ENCODE measurements around the gene KCTD6.
"Not testable (repeated sequence)": the region's sequence is repeated elsewhere in the genome, so short reads cannot be mapped to it uniquely, and the experiment has no call there.

The KCTD6 gene

GRCh38 chr3:58521917-58522631 is 30.2 kb downstream of the KCTD6 start:
- H3K4me1 ChIP-seq (ENCODE audit: control insufficient read depth in 5 of 5, insufficient read depth in 5 of 5, low read length in 5 of 5), result peaks cover 0 to 11% (median 0%) of the 10 kb centered on the region in 5 donors
- H3K27me3 ChIP-seq (ENCODE audit: control insufficient read depth in 5 of 5, insufficient read depth in 4 of 5, low read length in 5 of 5), result no peaks in the 10 kb centered on the region
- H3K27ac ChIP-seq (ENCODE audit: low read depth, low read length), result no peak overlapping the region
- H3K9ac ChIP-seq (ENCODE audit: low read length in 5 of 5), result no peak overlapping the region
- H3K4me3 ChIP-seq (ENCODE audit: low read depth in 1 of 5, low read length in 5 of 5), result no peak overlapping the region
- no peaks in the 10 kb centered on the region for H3K9me3 ChIP-seq (ENCODE audit: control insufficient read depth in 5 of 5, low read length in 5 of 5)
- H3K36me3 ChIP-seq (ENCODE audit: control insufficient read depth in 5 of 5, insufficient read depth in 5 of 5, low read length in 5 of 5), result peaks cover 11 to 74% (median 67%) of the 10 kb centered on the region in 5 donors

- H3K27me3 ChIP-seq (ENCODE audit: control insufficient read depth in 5 of 5, insufficient read depth in 4 of 5, low read length in 5 of 5), result no peaks in the 10 kb centered on the region
- H3K9ac ChIP-seq (ENCODE audit: low read length in 5 of 5), result no peak overlapping the region
- peaks cover 11 to 77% (median 72%) of the 10 kb centered on the region in 5 donors for H3K36me3 ChIP-seq (ENCODE audit: control insufficient read depth in 5 of 5, insufficient read depth in 5 of 5, low read length in 5 of 5)
- H3K4me1 ChIP-seq (ENCODE audit: control insufficient read depth in 5 of 5, insufficient read depth in 5 of 5, low read length in 5 of 5), result peaks cover 0 to 11% (median 0%) of the 10 kb centered on the region in 5 donors
- H3K27ac ChIP-seq (ENCODE audit: low read depth, low read length), result no peak overlapping the region
- H3K4me3 ChIP-seq (ENCODE audit: low read depth in 1 of 5, low read length in 5 of 5), result no peak overlapping the region
- H3K9me3 ChIP-seq (ENCODE audit: control insufficient read depth in 5 of 5, low read length in 5 of 5), result no peaks in the 10 kb centered on the region
Observed at GRCh38 chr3:58522759-58523425, 31.0 kb downstream of the KCTD6 start.

GRCh38 chr3:58524326-58524888 is 32.5 kb downstream of the KCTD6 start:
- H3K36me3 ChIP-seq (ENCODE audit: control insufficient read depth in 5 of 5, insufficient read depth in 5 of 5, low read length in 5 of 5), result peaks cover 16 to 86% (median 74%) of the 10 kb centered on the region in 5 donors
- no peak overlapping the region for H3K27ac ChIP-seq (ENCODE audit: low read depth, low read length)
- H3K27me3 ChIP-seq (ENCODE audit: control insufficient read depth in 5 of 5, insufficient read depth in 4 of 5, low read length in 5 of 5), result no peaks in the 10 kb centered on the region
- H3K9me3 ChIP-seq (ENCODE audit: control insufficient read depth in 5 of 5, low read length in 5 of 5), result no peaks in the 10 kb centered on the region
- no peak overlapping the region for H3K4me3 ChIP-seq (ENCODE audit: low read depth in 1 of 5, low read length in 5 of 5)
- no peak overlapping the region for H3K9ac ChIP-seq (ENCODE audit: low read length in 5 of 5)
- H3K4me1 ChIP-seq (ENCODE audit: control insufficient read depth in 5 of 5, insufficient read depth in 5 of 5, low read length in 5 of 5), result peaks cover 3 to 6% (median 3%) of the 10 kb centered on the region in 5 donors

GRCh38 chr3:58526515-58526957 is 34.6 kb downstream of the KCTD6 start:
- no peak overlapping the region for H3K9ac ChIP-seq (ENCODE audit: low read length in 5 of 5)
- no peaks in the 10 kb centered on the region for H3K9me3 ChIP-seq (ENCODE audit: control insufficient read depth in 5 of 5, low read length in 5 of 5)
- H3K4me3 ChIP-seq (ENCODE audit: low read depth in 1 of 5, low read length in 5 of 5), result no peak overlapping the region
- no peaks in the 10 kb centered on the region for H3K27me3 ChIP-seq (ENCODE audit: control insufficient read depth in 5 of 5, insufficient read depth in 4 of 5, low read length in 5 of 5)
- peaks cover 3 to 6% (median 3%) of the 10 kb centered on the region in 5 donors for H3K4me1 ChIP-seq (ENCODE audit: control insufficient read depth in 5 of 5, insufficient read depth in 5 of 5, low read length in 5 of 5)
- peaks cover 16 to 86% (median 76%) of the 10 kb centered on the region in 5 donors for H3K36me3 ChIP-seq (ENCODE audit: control insufficient read depth in 5 of 5, insufficient read depth in 5 of 5, low read length in 5 of 5)
- H3K27ac ChIP-seq (ENCODE audit: low read depth, low read length), result no peak overlapping the region

GRCh38 chr3:58527440-58527839 is 35.5 kb downstream of the KCTD6 start:
- H3K9me3 ChIP-seq (ENCODE audit: control insufficient read depth in 5 of 5, low read length in 5 of 5); H3K4me3 ChIP-seq (ENCODE audit: low read depth in 1 of 5, low read length in 5 of 5); H3K9ac ChIP-seq (ENCODE audit: low read length in 5 of 5); H3K4me1 ChIP-seq (ENCODE audit: control insufficient read depth in 5 of 5, insufficient read depth in 5 of 5, low read length in 5 of 5); H3K27ac ChIP-seq (ENCODE audit: low read depth, low read length); H3K27me3 ChIP-seq (ENCODE audit: control insufficient read depth in 5 of 5, insufficient read depth in 4 of 5, low read length in 5 of 5): not testable (repeated sequence)
- peaks cover 16 to 82% (median 67%) of the 10 kb centered on the region in 5 donors for H3K36me3 ChIP-seq (ENCODE audit: control insufficient read depth in 5 of 5, insufficient read depth in 5 of 5, low read length in 5 of 5)

GRCh38 chr3:58528629-58529028 is 36.7 kb downstream of the KCTD6 start:
- peak overlapping the region in 1 of 5 donors; percentile 2 for H3K9ac ChIP-seq (ENCODE audit: low read length in 5 of 5)
- peaks cover 11 to 84% (median 63%) of the 10 kb centered on the region in 5 donors for H3K36me3 ChIP-seq (ENCODE audit: control insufficient read depth in 5 of 5, insufficient read depth in 5 of 5, low read length in 5 of 5)

GRCh38 chr3:58529516-58530353 is 37.8 kb downstream of the KCTD6 start:
- H3K9me3 ChIP-seq (ENCODE audit: control insufficient read depth in 5 of 5, low read length in 5 of 5), result no peaks in the 10 kb centered on the region
- H3K4me1 ChIP-seq (ENCODE audit: control insufficient read depth in 5 of 5, insufficient read depth in 5 of 5, low read length in 5 of 5), result peaks cover 3 to 12% (median 9%) of the 10 kb centered on the region in 5 donors
- H3K27me3 ChIP-seq (ENCODE audit: control insufficient read depth in 5 of 5, insufficient read depth in 4 of 5, low read length in 5 of 5), result no peaks in the 10 kb centered on the region
- no peak overlapping the region for H3K4me3 ChIP-seq (ENCODE audit: low read depth in 1 of 5, low read length in 5 of 5)
- no peak overlapping the region for H3K27ac ChIP-seq (ENCODE audit: low read depth, low read length)
- peaks cover 8 to 81% (median 63%) of the 10 kb centered on the region in 5 donors for H3K36me3 ChIP-seq (ENCODE audit: control insufficient read depth in 5 of 5, insufficient read depth in 5 of 5, low read length in 5 of 5)
- H3K9ac ChIP-seq (ENCODE audit: low read length in 5 of 5), result peak overlapping the region in 1 of 5 donors; percentile 6

More at GRCh38 chr3:58528629-58529028, 36.7 kb downstream of the KCTD6 start:
- H3K9me3 ChIP-seq (ENCODE audit: control insufficient read depth in 5 of 5, low read length in 5 of 5), result no peaks in the 10 kb centered on the region
- H3K27me3 ChIP-seq (ENCODE audit: control insufficient read depth in 5 of 5, insufficient read depth in 4 of 5, low read length in 5 of 5), result no peaks in the 10 kb centered on the region
- no peak overlapping the region for H3K27ac ChIP-seq (ENCODE audit: low read depth, low read length)
- no peak overlapping the region for H3K4me3 ChIP-seq (ENCODE audit: low read depth in 1 of 5, low read length in 5 of 5)
- peaks cover 3 to 12% (median 9%) of the 10 kb centered on the region in 5 donors for H3K4me1 ChIP-seq (ENCODE audit: control insufficient read depth in 5 of 5, insufficient read depth in 5 of 5, low read length in 5 of 5)

GRCh38 chr3:58530354-58530865 is 38.5 kb downstream of the KCTD6 start:
- H3K9ac ChIP-seq (ENCODE audit: low read length in 5 of 5), result peak overlapping the region in 1 of 5 donors; percentile 5
- H3K9me3 ChIP-seq (ENCODE audit: control insufficient read depth in 5 of 5, low read length in 5 of 5), result no peaks in the 10 kb centered on the region
- peaks cover 3 to 14% (median 9%) of the 10 kb centered on the region in 5 donors for H3K4me1 ChIP-seq (ENCODE audit: control insufficient read depth in 5 of 5, insufficient read depth in 5 of 5, low read length in 5 of 5)
- H3K27me3 ChIP-seq (ENCODE audit: control insufficient read depth in 5 of 5, insufficient read depth in 4 of 5, low read length in 5 of 5), result no peaks in the 10 kb centered on the region
- peaks cover 5 to 75% (median 60%) of the 10 kb centered on the region in 5 donors for H3K36me3 ChIP-seq (ENCODE audit: control insufficient read depth in 5 of 5, insufficient read depth in 5 of 5, low read length in 5 of 5)
- no peak overlapping the region for H3K4me3 ChIP-seq (ENCODE audit: low read depth in 1 of 5, low read length in 5 of 5)
- no peak overlapping the region for H3K27ac ChIP-seq (ENCODE audit: low read depth, low read length)

- Histone ChIP-seq H3K36me3 (ENCODE audit: control insufficient read depth in 5 of 5, insufficient read depth in 5 of 5, low read length in 5 of 5) (peaks cover 5 to 64% (median 50%) of the 10 kb centered on the region in 5 donors), H3K4me3 (ENCODE audit: low read depth in 1 of 5, low read length in 5 of 5) (no peak overlapping the region)
Observed at GRCh38 chr3:58531555-58531954, 39.7 kb downstream of the KCTD6 start.

More at GRCh38 chr3:58531555-58531954, 39.7 kb downstream of the KCTD6 start:
- no peaks in the 10 kb centered on the region for H3K27me3 ChIP-seq (ENCODE audit: control insufficient read depth in 5 of 5, insufficient read depth in 4 of 5, low read length in 5 of 5)
- no peaks in the 10 kb centered on the region for H3K9me3 ChIP-seq (ENCODE audit: control insufficient read depth in 5 of 5, low read length in 5 of 5)
- H3K4me1 ChIP-seq (ENCODE audit: control insufficient read depth in 5 of 5, insufficient read depth in 5 of 5, low read length in 5 of 5), result peaks cover 5 to 25% (median 20%) of the 10 kb centered on the region in 5 donors
- no peak overlapping the region for H3K9ac ChIP-seq (ENCODE audit: low read length in 5 of 5)
- H3K27ac ChIP-seq (ENCODE audit: low read depth, low read length), result no peak overlapping the region

Measured in subcutaneous abdominal adipose tissue (tissue), 5 donors.